ENCODE results near the gene MT1X.

DNA sequence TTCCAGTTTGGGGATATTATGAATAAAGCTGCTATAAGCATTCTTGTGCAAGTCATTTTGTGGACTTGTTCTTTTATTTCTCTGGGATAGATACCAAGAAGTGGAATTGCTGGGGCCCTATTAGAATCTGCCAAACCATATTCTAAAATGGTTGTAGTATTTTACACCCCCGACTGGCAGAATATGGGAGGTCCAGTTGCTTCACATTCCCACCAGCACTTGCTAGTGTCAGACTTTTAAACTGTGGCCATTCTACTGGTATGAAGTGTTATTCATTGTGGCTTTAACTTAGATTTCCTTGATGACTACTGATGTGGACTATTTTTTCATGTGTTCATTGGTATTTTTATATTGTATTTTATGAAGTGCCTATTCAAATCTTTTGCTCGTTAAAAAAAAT lies 29.6 kb downstream of the MT1X start:
- TF ChIP-seq, protein P1, sequence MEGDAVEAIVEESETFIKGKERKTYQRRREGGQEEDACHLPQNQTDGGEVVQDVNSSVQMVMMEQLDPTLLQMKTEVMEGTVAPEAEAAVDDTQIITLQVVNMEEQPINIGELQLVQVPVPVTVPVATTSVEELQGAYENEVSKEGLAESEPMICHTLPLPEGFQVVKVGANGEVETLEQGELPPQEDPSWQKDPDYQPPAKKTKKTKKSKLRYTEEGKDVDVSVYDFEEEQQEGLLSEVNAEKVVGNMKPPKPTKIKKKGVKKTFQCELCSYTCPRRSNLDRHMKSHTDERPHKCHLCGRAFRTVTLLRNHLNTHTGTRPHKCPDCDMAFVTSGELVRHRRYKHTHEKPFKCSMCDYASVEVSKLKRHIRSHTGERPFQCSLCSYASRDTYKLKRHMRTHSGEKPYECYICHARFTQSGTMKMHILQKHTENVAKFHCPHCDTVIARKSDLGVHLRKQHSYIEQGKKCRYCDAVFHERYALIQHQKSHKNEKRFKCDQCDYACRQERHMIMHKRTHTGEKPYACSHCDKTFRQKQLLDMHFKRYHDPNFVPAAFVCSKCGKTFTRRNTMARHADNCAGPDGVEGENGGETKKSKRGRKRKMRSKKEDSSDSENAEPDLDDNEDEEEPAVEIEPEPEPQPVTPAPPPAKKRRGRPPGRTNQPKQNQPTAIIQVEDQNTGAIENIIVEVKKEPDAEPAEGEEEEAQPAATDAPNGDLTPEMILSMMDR (IDR thresholded peaks at IDR 0.05) = no peak
- no peak for TF ChIP-seq POLR2A (IDR thresholded peaks at IDR 0.05)

Measured in thyroid gland (tissue), 4 donors.